Measurements from ENCODE around the gene BCL2L12. TPM values are rescaled to one million over a fixed set of nuclear protein-coding genes. Genes with fewer than 3 reads are reported as not detected.

The BCL2L12 gene
- polyA plus RNA-seq, 1 of the 3 experiments (the other 2 are of a cell fraction), result 27.9 TPM

DNA sequence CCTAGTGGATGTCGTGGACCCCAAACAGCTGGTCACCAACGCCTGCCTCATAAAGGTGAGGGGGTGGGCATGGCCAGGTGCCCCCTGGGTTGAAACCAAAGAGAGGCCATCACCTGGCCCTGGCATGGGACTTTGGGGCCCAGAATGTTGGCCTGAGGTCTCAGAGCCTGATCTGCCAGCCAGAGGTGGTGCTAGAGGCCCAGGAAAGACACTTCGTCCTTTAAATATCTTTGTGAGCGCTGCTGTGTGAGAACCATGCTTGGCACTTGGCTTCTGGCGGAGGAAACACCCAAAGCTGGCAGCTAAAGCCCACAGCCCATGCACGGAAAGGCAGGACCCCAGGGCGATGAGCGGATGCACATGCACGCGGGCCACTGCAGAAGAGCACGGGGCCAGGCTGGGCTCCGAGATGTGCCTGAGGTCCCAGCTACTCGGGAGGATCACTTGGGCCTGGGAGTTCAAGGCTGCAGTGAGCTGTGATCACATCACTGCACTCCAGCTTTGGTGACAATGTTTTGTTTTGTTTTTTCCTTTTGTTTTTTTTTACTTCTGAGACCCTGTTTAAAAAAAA, 19.3 kb downstream of the BCL2L12 start:
- no peak for TF ChIP-seq FOXM1 (IDR thresholded peaks at IDR 0.05; ENCODE audit: low read depth)
- TF ChIP-seq, protein P1, sequence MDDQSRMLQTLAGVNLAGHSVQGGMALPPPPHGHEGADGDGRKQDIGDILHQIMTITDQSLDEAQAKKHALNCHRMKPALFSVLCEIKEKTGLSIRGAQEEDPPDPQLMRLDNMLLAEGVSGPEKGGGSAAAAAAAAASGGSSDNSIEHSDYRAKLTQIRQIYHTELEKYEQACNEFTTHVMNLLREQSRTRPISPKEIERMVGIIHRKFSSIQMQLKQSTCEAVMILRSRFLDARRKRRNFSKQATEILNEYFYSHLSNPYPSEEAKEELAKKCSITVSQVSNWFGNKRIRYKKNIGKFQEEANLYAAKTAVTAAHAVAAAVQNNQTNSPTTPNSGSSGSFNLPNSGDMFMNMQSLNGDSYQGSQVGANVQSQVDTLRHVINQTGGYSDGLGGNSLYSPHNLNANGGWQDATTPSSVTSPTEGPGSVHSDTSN (IDR thresholded peaks at IDR 0.05), result no peak
- TF ChIP-seq, protein P2, sequence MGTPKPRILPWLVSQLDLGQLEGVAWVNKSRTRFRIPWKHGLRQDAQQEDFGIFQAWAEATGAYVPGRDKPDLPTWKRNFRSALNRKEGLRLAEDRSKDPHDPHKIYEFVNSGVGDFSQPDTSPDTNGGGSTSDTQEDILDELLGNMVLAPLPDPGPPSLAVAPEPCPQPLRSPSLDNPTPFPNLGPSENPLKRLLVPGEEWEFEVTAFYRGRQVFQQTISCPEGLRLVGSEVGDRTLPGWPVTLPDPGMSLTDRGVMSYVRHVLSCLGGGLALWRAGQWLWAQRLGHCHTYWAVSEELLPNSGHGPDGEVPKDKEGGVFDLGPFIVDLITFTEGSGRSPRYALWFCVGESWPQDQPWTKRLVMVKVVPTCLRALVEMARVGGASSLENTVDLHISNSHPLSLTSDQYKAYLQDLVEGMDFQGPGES (IDR thresholded peaks at IDR 0.05; ENCODE audit: low read depth, low read length), result no peak
- TF ChIP-seq RAD21 (IDR thresholded peaks at IDR 0.05; ENCODE audit: low read length), result no peak
- ChIA-PET POLR2A (no interaction called here), CTCF (interaction anchor here (1.3 to 2.0 kb wide), 3 partner anchors 9 to 182 kb away, joined by 3 to 7 read pairs (median 4); partner anchors contain the start of gene PRMT1)
- H3K79me2 ChIP-seq (ENCODE audit: insufficient read depth), result peaks cover 32% of the 10 kb centered on the region
- H3K27me3 ChIP-seq (ENCODE audit: insufficient read depth), result no peaks in the 10 kb centered on the region
- H3K9me2 ChIP-seq, result no peaks in the 10 kb centered on the region
- 89% methylated on average over 7 of the region's 13 CpGs for WGBS (ENCODE audit: low lambda C conversion rate)
- DNase-seq, result no peak
- H3K4me2 ChIP-seq, result no peak overlapping the region
- H3K4me3 ChIP-seq (ENCODE audit: low read depth in 2 of 2, low read length in 1 of 2), result no peak overlapping the region
- no peak overlapping the region for H3K9ac ChIP-seq
- H3K4me1 ChIP-seq (ENCODE audit: control insufficient read depth in 1 of 2, insufficient read depth in 2 of 2, low read depth in 1 of 2, low read length in 1 of 2), result peaks cover 11 to 19% of the 10 kb centered on the region in 2 experiments; a peak in 3 of 4 replicates
- H2AFZ ChIP-seq (ENCODE audit: low read depth), result no peak overlapping the region
- H3K36me3 ChIP-seq (replicated peaks in 1 of 2; ENCODE audit: control insufficient read depth in 1 of 2, insufficient read depth in 2 of 2, low read length in 1 of 2), result peaks cover 35 to 57% of the 10 kb centered on the region in 2 experiments
- peaks cover 15% of the 10 kb centered on the region for H3F3A ChIP-seq (replicated peaks; ENCODE audit: insufficient read depth)
- no peak overlapping the region for H3K27ac ChIP-seq (ENCODE audit: low read depth in 2 of 2, low read length in 1 of 2)
- H4K20me1 ChIP-seq (ENCODE audit: insufficient read depth), result peaks cover 34% of the 10 kb centered on the region
- H3K9me3 ChIP-seq, result no peaks in the 10 kb centered on the region

DNA sequence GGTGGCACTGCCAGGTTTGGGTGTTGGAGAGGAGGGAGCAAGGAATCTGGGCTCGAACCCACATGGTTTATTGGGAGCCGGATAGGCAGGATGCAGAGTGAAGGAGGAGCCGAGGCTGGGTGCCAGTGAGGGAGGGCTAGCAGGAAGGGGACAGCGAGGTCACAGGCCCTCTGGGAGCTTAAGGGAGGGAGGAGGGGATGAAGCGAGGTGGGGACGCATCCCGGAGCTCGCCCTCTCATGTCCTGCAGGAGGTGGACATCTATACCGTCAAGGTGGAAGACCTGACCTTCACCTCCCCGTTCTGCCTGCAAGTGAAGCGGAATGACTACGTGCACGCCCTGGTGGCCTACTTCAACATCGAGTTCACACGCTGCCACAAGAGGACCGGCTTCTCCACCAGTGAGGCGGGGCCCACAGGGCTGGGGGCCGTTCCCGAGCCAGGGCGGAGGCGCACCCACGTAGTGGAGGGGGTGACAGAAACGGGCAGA, 20.2 kb downstream of the BCL2L12 start:
- WGBS (ENCODE audit: low lambda C conversion rate), result 88% methylated on average over 20 of the region's 23 CpGs
- peaks cover 6 to 18% of the 10 kb centered on the region in 2 experiments; a peak in 2 of 4 replicates for H3K4me1 ChIP-seq (ENCODE audit: control insufficient read depth in 1 of 2, insufficient read depth in 2 of 2, low read depth in 1 of 2, low read length in 1 of 2)
- H3K9ac ChIP-seq, result no peak overlapping the region
- peaks cover 34 to 57% of the 10 kb centered on the region in 2 experiments for H3K36me3 ChIP-seq (replicated peaks in 1 of 2; ENCODE audit: control insufficient read depth in 1 of 2, insufficient read depth in 2 of 2, low read length in 1 of 2)
- no peak overlapping the region for H3K4me2 ChIP-seq
- no peak for DNase-seq
- H3K79me2 ChIP-seq (ENCODE audit: insufficient read depth), result peaks cover 24% of the 10 kb centered on the region
- ChIA-PET POLR2A (interaction anchor here (1.1 kb wide), 1 partner anchor 9 kb away, joined by 3 read pairs; the partner anchor contains the start of gene PRMT1), CTCF (interaction anchor here (1.7 to 8.0 kb wide), 3 partner anchors 8 to 183 kb away, joined by 3 to 75 read pairs (median 7); partner anchors contain the start of gene PRMT1)
- peaks cover 15% of the 10 kb centered on the region for H3F3A ChIP-seq (replicated peaks; ENCODE audit: insufficient read depth)
- no peak overlapping the region for H2AFZ ChIP-seq (ENCODE audit: low read depth)
- no peaks in the 10 kb centered on the region for H3K9me3 ChIP-seq
- no peak overlapping the region for H3K4me3 ChIP-seq (ENCODE audit: low read depth in 2 of 2, low read length in 1 of 2)
- H4K20me1 ChIP-seq (ENCODE audit: insufficient read depth), result peaks cover 28% of the 10 kb centered on the region
- H3K27ac ChIP-seq (ENCODE audit: low read depth in 2 of 2, low read length in 1 of 2), result no peak overlapping the region
- H3K27me3 ChIP-seq (ENCODE audit: insufficient read depth), result no peaks in the 10 kb centered on the region
- H3K9me2 ChIP-seq, result no peaks in the 10 kb centered on the region
- TF ChIP-seq YY1 (IDR thresholded peaks at IDR 0.05; ENCODE audit: low read depth) (no peak), RCOR1 (IDR thresholded peaks at IDR 0.05; ENCODE audit: low read length) (no peak), TCF12 (IDR thresholded peaks at IDR 0.05) (no peak), GABPA (IDR thresholded peaks at IDR 0.05; ENCODE audit: low read depth) (no peak), POLR2AphosphoS5 (IDR thresholded peaks at IDR 0.05; ENCODE audit: low read depth, low read length) (no peak), EZH2phosphoT487 (IDR thresholded peaks at IDR 0.05; ENCODE audit: borderline replicate concordance, low read depth) (no peak), RFX5 (IDR thresholded peaks at IDR 0.05; ENCODE audit: low read length) (no peak), TAF1 (IDR thresholded peaks at IDR 0.05; ENCODE audit: borderline replicate concordance, low read depth, low read length) (no peak), RAD21 (IDR thresholded peaks at IDR 0.05; ENCODE audit: low read length) (no peak), RXRA (IDR thresholded peaks at IDR 0.05; ENCODE audit: borderline replicate concordance, low read depth) (no peak)
- TF ChIP-seq, protein P1 (IDR thresholded peaks at IDR 0.05), result no peak
- TF ChIP-seq, protein P3, sequence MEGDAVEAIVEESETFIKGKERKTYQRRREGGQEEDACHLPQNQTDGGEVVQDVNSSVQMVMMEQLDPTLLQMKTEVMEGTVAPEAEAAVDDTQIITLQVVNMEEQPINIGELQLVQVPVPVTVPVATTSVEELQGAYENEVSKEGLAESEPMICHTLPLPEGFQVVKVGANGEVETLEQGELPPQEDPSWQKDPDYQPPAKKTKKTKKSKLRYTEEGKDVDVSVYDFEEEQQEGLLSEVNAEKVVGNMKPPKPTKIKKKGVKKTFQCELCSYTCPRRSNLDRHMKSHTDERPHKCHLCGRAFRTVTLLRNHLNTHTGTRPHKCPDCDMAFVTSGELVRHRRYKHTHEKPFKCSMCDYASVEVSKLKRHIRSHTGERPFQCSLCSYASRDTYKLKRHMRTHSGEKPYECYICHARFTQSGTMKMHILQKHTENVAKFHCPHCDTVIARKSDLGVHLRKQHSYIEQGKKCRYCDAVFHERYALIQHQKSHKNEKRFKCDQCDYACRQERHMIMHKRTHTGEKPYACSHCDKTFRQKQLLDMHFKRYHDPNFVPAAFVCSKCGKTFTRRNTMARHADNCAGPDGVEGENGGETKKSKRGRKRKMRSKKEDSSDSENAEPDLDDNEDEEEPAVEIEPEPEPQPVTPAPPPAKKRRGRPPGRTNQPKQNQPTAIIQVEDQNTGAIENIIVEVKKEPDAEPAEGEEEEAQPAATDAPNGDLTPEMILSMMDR (IDR thresholded peaks at IDR 0.05), result no peak
- TF ChIP-seq, protein P4, sequence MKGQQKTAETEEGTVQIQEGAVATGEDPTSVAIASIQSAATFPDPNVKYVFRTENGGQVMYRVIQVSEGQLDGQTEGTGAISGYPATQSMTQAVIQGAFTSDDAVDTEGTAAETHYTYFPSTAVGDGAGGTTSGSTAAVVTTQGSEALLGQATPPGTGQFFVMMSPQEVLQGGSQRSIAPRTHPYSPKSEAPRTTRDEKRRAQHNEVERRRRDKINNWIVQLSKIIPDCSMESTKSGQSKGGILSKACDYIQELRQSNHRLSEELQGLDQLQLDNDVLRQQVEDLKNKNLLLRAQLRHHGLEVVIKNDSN (IDR thresholded peaks at IDR 0.05; ENCODE audit: borderline replicate concordance, low read depth), result no peak
- TF ChIP-seq, protein P2 (IDR thresholded peaks at IDR 0.05; ENCODE audit: low read depth, low read length), result no peak
- TF ChIP-seq, protein P5, sequence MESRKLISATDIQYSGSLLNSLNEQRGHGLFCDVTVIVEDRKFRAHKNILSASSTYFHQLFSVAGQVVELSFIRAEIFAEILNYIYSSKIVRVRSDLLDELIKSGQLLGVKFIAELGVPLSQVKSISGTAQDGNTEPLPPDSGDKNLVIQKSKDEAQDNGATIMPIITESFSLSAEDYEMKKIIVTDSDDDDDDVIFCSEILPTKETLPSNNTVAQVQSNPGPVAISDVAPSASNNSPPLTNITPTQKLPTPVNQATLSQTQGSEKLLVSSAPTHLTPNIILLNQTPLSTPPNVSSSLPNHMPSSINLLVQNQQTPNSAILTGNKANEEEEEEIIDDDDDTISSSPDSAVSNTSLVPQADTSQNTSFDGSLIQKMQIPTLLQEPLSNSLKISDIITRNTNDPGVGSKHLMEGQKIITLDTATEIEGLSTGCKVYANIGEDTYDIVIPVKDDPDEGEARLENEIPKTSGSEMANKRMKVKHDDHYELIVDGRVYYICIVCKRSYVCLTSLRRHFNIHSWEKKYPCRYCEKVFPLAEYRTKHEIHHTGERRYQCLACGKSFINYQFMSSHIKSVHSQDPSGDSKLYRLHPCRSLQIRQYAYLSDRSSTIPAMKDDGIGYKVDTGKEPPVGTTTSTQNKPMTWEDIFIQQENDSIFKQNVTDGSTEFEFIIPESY (IDR thresholded peaks at IDR 0.05; ENCODE audit: borderline replicate concordance, low read depth), result no peak
